CD8-positive, alpha-beta memory T cell (primary cell): ENCODE results near the gene TMEM116. TPM values are rescaled to one million over a fixed set of nuclear protein-coding genes. Genes with fewer than 3 reads are reported as not detected.
A peak's percentile ranks its signal among the peaks of the same experiment; 100 is the strongest.
"Not testable (repeated sequence)": the region's sequence is repeated elsewhere in the genome, so short reads cannot be mapped to it uniquely, and the experiment has no call there.

ENCODE experiments used
- CTCF ChIA-PET: fragments of 350-600 bp; sonication (Branson Sonifier 250); formaldehyde crosslinking; loops from one replicate; lab custom pipeline; 2021; ENCODE audit warnings: antibody characterized with exemption; lab: Charles Lee
- POLR2A ChIA-PET: fragments of 350-600 bp; sonication (Branson Sonifier 250); formaldehyde crosslinking; loops from one replicate; lab custom pipeline; 2021; ENCODE audit warnings: antibody characterized with exemption; lab: Charles Lee
- DNase-seq, 5 donors: peaks; one replicate each; pipeline versions ENCODE4 v3.0.0 to v3.0.0-alpha.2; 2020 to 2022; ENCODE audit warnings: mixed read lengths in 1 of 5
- H3K27ac ChIP-seq: one replicate; pipeline ENCODE4 v1.7.0; 2013; ENCODE audit warnings: low read depth, mild to moderate bottlenecking, low read length, moderate library complexity
- H3K27me3 ChIP-seq: 2 replicates; pipeline ENCODE4 v1.7.0; 2013; ENCODE audit warnings: low read length, mild to moderate bottlenecking; ENCODE audit not compliant: insufficient read depth, poor library complexity, severe bottlenecking
- H3K36me3 ChIP-seq: 2 replicates; pipeline ENCODE4 v1.7.0; 2013; ENCODE audit warnings: mild to moderate bottlenecking, low read length, moderate library complexity; ENCODE audit not compliant: insufficient read depth
- H3K4me1 ChIP-seq: 2 replicates; pipeline ENCODE4 v1.7.0; 2013; ENCODE audit warnings: mild to moderate bottlenecking, low read length, moderate library complexity; ENCODE audit not compliant: insufficient read depth
- H3K4me3 ChIP-seq: 2 replicates; pipeline ENCODE4 v1.7.0; 2013; ENCODE audit warnings: mild to moderate bottlenecking, low read length
- H3K9me3 ChIP-seq: 2 replicates; pipeline ENCODE4 v1.7.0; 2013; ENCODE audit warnings: mild to moderate bottlenecking, low read length
- H3K27ac Mint-ChIP-seq, 8 donors: one replicate each; pipeline ENCODE4 v1.8.0; 2020 to 2021; ENCODE audit warnings: mixed read lengths in 8 of 8, mild to moderate bottlenecking in 6 of 8, inconsistent platforms in 3 of 8, moderate library complexity in 3 of 8
- H3K27me3 Mint-ChIP-seq, 2 donors: one replicate each; pipeline ENCODE4 v1.8.0; 2020 to 2021; ENCODE audit warnings: mixed read lengths in 2 of 2, mild to moderate bottlenecking in 1 of 2, moderate library complexity in 1 of 2
- H3K36me3 Mint-ChIP-seq, 3 donors: one replicate each; pipeline ENCODE4 v1.8.0; 2020 to 2021; ENCODE audit warnings: mixed read lengths in 3 of 3, inconsistent platforms in 1 of 3, mild to moderate bottlenecking in 1 of 3
- H3K4me1 Mint-ChIP-seq, 3 donors: one replicate each; pipeline ENCODE4 v1.8.0; 2020 to 2021; ENCODE audit warnings: mixed read lengths in 3 of 3, inconsistent platforms in 1 of 3, mild to moderate bottlenecking in 1 of 3
- H3K4me3 Mint-ChIP-seq, 7 donors: one replicate each; pipeline ENCODE4 v1.8.0; 2020 to 2021; ENCODE audit warnings: mixed read lengths in 7 of 7, mild to moderate bottlenecking in 6 of 7, moderate library complexity in 4 of 7, inconsistent platforms in 2 of 7
- H3K9me3 Mint-ChIP-seq, 5 donors: one replicate each; pipeline ENCODE4 v1.8.0; 2020 to 2022; ENCODE audit warnings: mixed read lengths in 5 of 5, mild to moderate bottlenecking in 3 of 5, moderate library complexity in 2 of 5, inconsistent platforms in 1 of 5
- polyA plus RNA-seq: library from polyadenylated mRNA; unstranded; fragments of 300-500 nt; fragmentation: Illumina TruSeq; gene quantifications from one replicate; pipeline ENCODE4 v1.2.3, GENCODE V29; 2021
- total RNA-seq, 2 experiments: library from RNA; stranded (reverse); gene quantifications; one replicate each; pipeline ENCODE4 v1.2.3, GENCODE V29; 2021

Gene TMEM116
- total and polyA plus RNA-seq, 3 experiments from 2014 or later: 13.1 to 28.4 (median 13.7) TPM

DNA sequence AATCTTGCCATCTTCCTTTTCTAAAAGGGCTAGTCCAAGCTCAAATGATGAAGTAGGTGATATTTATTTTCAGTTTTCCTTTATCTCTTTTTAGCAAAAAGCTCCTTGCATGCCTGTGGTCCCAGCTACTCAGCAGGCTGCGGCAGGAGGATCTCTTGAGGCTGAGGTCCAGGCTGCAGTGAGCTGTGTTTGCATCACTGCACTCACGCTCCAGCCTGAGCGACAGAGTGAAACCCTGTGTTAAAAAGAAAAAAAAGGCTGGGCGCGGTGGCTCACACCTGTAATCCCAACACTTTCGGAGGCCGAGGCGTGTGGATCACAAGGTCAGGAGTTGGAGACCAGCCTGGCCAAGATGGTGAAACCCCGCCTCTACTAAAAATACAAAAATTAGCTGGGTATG, 5.0 kb downstream of the TMEM116 start:
- no peaks in the 10 kb centered on the region for H3K36me3 ChIP-seq
- no peaks in the 10 kb centered on the region for H3K9me3 ChIP-seq
- CTCF ChIA-PET: interaction anchor here (1.5 to 1.9 kb wide), 2 partner anchors 10 to 63 kb away, joined by 3 to 8 read pairs; no protein-coding TSS in a partner anchor
- H3K27ac Mint-ChIP-seq: peak overlapping the region in 5 of 8 donors; percentile 36 to 75 (median 40)
- peak overlapping the region in 1 of 7 donors; percentile 51 for H3K4me3 Mint-ChIP-seq
- H3K27ac ChIP-seq: no peak overlapping the region
- H3K4me3 ChIP-seq: no peak overlapping the region
- peaks cover 46 to 75% (median 61%) of the 10 kb centered on the region in 3 donors for H3K4me1 Mint-ChIP-seq
- peaks cover 34% of the 10 kb centered on the region for H3K4me1 ChIP-seq
- H3K27me3 Mint-ChIP-seq: no peaks in the 10 kb centered on the region
- no peaks in the 10 kb centered on the region for H3K9me3 Mint-ChIP-seq
- POLR2A ChIA-PET: no interaction called here
- no peaks in the 10 kb centered on the region for H3K27me3 ChIP-seq
- DNase-seq: no peak
- peaks cover 0 to 12% (median 6%) of the 10 kb centered on the region in 3 donors for H3K36me3 Mint-ChIP-seq

DNA sequence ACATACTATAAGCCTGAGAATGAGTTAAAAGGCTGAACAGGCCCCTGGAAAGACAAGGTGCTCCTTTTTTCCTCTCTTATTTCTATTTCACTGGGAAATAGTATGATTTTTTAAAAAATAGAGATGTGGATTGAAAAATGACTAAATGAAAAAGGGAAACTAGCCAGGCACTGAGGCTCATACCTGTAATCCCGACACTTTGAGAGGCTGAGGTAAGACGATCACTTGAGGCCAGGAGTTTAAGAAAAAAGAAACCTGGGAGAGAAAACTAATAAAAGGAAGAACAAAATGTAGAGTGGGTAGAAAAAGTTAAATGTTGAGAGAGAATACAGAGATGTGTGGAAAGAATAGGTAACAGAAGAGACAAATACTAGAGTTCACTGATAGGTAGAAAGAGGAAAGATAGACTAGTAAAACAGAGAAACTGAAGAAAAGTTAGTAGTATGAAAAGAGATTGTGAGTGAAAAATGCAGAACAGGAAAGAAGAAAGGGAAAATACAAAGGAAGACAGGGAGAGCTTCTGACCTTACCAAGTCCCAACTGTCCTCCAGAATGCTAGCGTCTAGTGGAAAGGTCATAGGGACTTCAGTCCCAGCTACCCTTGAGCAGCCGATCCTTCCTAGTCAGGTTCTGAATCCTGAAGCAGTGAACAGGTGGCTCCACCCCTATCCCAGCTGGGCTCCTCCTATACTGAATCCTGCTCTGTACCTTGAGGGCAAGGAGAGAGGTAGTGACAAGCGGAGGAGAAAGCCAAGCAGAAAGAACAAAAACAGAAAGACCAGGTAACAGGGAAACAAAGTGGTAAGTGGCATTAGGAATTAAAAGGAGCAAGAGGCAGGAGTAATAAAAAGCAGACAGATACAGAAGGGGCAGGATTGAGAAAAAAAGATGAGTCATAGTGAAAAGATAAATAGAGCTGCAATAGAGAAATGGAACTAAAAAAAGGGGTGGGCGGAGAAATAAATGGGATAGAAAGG, 7.3 kb downstream of the TMEM116 start:
- Mint-ChIP-seq H3K9me3 (no peaks in the 10 kb centered on the region), H3K36me3 (peaks cover 0 to 6% (median 3%) of the 10 kb centered on the region in 3 donors), H3K27me3 (no peaks in the 10 kb centered on the region), H3K4me1 (peaks cover 41 to 73% (median 59%) of the 10 kb centered on the region in 3 donors), H3K4me3 (peak overlapping the region in 2 of 7 donors; percentile 1), H3K27ac (peak overlapping the region; percentile 29 to 81 (median 61))
- ChIA-PET CTCF (interaction anchor here (1.9 to 14.4 kb wide), 2 partner anchors 8 to 61 kb away, joined by 8 to 129 read pairs; partner anchors contain the start of genes ERP29 and TMEM116), POLR2A (interaction anchor here (0.6 kb wide), 1 partner anchor 10 kb away, joined by 9 read pairs; no protein-coding TSS in a partner anchor)
- no peak overlapping the region for H3K4me3 ChIP-seq
- H3K4me1 ChIP-seq: peaks cover 37% of the 10 kb centered on the region
- peak overlapping the region; percentile 50 for H3K27ac ChIP-seq
- H3K9me3 ChIP-seq: no peaks in the 10 kb centered on the region
- no peak for DNase-seq
- H3K36me3 ChIP-seq: no peaks in the 10 kb centered on the region
- no peaks in the 10 kb centered on the region for H3K27me3 ChIP-seq

DNA sequence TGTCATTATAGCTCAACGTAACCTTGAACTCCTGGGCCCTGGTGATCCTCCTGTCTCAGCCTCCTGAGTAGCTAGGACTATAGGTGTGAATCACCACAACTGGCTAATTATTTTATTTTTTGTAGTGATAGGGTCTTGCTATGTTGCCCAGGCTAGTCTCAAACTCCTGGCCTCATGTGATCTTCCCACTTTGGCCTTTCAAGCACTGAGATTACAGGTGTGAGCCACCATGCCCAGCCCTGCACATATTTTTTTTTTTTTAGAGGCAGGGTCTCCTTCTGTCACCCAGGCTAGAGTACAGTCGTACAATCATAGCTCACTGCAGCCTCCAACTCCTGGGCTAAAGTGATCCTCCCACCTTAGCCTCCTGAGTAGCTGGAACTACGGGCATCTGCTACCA, 8.9 kb downstream of the TMEM116 start:
- Histone ChIP-seq H3K4me1 (peaks cover 48% of the 10 kb centered on the region), H3K27ac (no peak overlapping the region), H3K4me3 (no peak overlapping the region), H3K36me3 (no peaks in the 10 kb centered on the region), H3K9me3 (no peaks in the 10 kb centered on the region), H3K27me3 (no peaks in the 10 kb centered on the region)
- POLR2A ChIA-PET: interaction anchor here (0.7 to 7.9 kb wide), 3 partner anchors 9 to 16 kb away, joined by 4 to 68 read pairs (median 6); partner anchors contain the start of genes ERP29 and TMEM116
- CTCF ChIA-PET: interaction anchor here (1.6 to 14.4 kb wide), 2 partner anchors 9 to 10 kb away, joined by 7 to 129 read pairs; partner anchors contain the start of genes ERP29 and TMEM116
- peaks cover 48 to 72% (median 64%) of the 10 kb centered on the region in 3 donors for H3K4me1 Mint-ChIP-seq
- H3K9me3 Mint-ChIP-seq: no peaks in the 10 kb centered on the region
- peaks cover 0 to 6% (median 2%) of the 10 kb centered on the region in 3 donors for H3K36me3 Mint-ChIP-seq
- H3K27ac Mint-ChIP-seq: peak overlapping the region in 3 of 8 donors; percentile 54 to 81 (median 58)
- no peak overlapping the region for H3K4me3 Mint-ChIP-seq
- no peak for DNase-seq
- no peaks in the 10 kb centered on the region for H3K27me3 Mint-ChIP-seq

DNA sequence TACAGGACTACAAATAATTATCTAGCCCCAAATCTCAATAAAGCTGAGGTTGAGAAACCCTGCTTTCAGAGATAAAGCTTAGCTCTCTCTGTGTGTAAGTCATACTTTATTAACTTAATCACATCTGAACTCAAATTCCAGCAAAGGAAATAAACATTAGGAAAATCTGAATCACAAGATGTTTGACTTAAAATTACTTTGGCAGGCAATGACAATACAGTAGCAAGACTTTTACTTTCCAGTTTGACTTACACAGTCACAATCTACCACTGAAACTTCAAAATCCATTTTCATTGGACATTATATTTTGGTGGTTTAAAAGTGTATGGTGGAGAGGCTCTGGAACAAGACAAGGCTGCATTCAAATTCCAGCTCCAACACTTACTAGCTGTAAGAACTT, 11.4 kb downstream of the TMEM116 start:
- no peaks in the 10 kb centered on the region for H3K27me3 ChIP-seq
- CTCF ChIA-PET: interaction anchor here (0.8 to 14.4 kb wide), 3 partner anchors 10 to 33 kb away, joined by 3 to 129 read pairs (median 4); partner anchors contain the start of genes ERP29 and TMEM116
- POLR2A ChIA-PET: interaction anchor here (0.7 to 7.9 kb wide), 3 partner anchors 8 to 16 kb away, joined by 4 to 68 read pairs (median 8); partner anchors contain the start of genes ERP29 and TMEM116
- Mint-ChIP-seq H3K27me3 (no peaks in the 10 kb centered on the region), H3K4me3 (peak overlapping the region; percentile 86 to 95 (median 91)), H3K36me3 (peaks cover 0 to 6% (median 2%) of the 10 kb centered on the region in 3 donors), H3K9me3 (no peaks in the 10 kb centered on the region), H3K27ac (peak overlapping the region; percentile 85 to 97 (median 94)), H3K4me1 (peaks cover 66 to 84% (median 83%) of the 10 kb centered on the region in 3 donors)
- H3K36me3 ChIP-seq: no peaks in the 10 kb centered on the region
- H3K4me3 ChIP-seq: peak overlapping the region; percentile 57
- H3K27ac ChIP-seq: peak overlapping the region; percentile 36
- no peak for DNase-seq
- H3K9me3 ChIP-seq: no peaks in the 10 kb centered on the region
- peaks cover 71% of the 10 kb centered on the region for H3K4me1 ChIP-seq

DNA sequence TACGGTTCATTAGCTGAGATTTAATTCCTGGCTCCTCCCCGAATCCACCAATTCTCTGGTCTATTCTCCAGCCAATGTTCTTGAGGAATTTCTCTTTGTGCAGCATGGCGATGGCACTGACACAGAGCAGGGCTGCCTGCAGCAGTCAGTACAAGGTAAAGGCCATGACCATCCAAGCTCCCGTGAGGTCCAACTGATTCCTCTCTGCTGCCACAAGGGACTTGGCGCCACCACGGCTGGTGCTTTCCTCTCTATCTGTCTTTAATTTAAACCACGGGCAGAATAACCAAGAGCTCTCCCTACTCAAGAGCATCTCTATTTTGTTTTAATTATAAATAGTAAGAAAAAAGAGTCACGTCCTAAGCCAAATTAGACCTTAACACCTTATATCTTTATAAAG, 12.1 kb downstream of the TMEM116 start:
- no peaks in the 10 kb centered on the region for H3K36me3 ChIP-seq
- no peak for DNase-seq
- H3K4me1 Mint-ChIP-seq: peaks cover 66 to 84% (median 83%) of the 10 kb centered on the region in 3 donors
- no peaks in the 10 kb centered on the region for H3K27me3 ChIP-seq
- H3K9me3 Mint-ChIP-seq: no peaks in the 10 kb centered on the region
- ChIA-PET POLR2A (interaction anchor here (0.6 to 7.9 kb wide), 2 partner anchors 12 to 20 kb away, joined by 3 to 68 read pairs; partner anchors contain the start of genes ERP29 and TMEM116), CTCF (interaction anchor here (0.8 to 14.4 kb wide), 2 partner anchors 13 to 32 kb away, joined by 3 to 129 read pairs; partner anchors contain the start of genes ERP29 and TMEM116)
- H3K4me3 ChIP-seq: peak overlapping the region; percentile 57
- H3K27ac Mint-ChIP-seq: peak overlapping the region; percentile 81 to 97 (median 94)
- no peak overlapping the region for H3K27ac ChIP-seq
- no peaks in the 10 kb centered on the region for H3K9me3 ChIP-seq
- peaks cover 0 to 6% (median 3%) of the 10 kb centered on the region in 3 donors for H3K36me3 Mint-ChIP-seq
- H3K4me1 ChIP-seq: peaks cover 77% of the 10 kb centered on the region
- H3K4me3 Mint-ChIP-seq: peak overlapping the region; percentile 86 to 95 (median 91)
- H3K27me3 Mint-ChIP-seq: no peaks in the 10 kb centered on the region

DNA sequence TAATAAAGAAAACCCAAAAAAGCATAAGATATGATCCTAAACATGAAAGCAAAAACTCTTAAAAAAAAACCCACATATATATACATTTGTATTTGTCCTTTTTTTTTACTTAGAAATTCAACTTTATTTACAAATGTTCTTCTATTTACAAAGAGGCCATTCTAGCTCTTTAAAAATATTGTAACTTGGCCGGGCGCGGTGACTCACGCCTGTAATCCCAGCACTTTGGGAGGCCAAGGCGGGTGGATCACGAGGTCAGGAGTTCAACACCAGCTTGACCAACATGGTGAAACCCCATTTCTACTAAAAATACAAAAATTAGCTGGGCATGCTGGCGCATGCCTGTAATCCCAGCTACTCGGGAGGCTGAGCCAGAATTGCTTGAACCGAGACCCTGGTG, 13.8 kb downstream of the TMEM116 start:
- not testable (repeated sequence) for H3K36me3 Mint-ChIP-seq, H3K9me3 ChIP-seq, DNase-seq, H3K4me3 ChIP-seq, H3K27me3 ChIP-seq, H3K27ac ChIP-seq, H3K27me3 Mint-ChIP-seq, H3K36me3 ChIP-seq, H3K9me3 Mint-ChIP-seq
- ChIA-PET POLR2A (interaction anchor here (7.9 kb wide), 1 partner anchor 14 kb away, joined by 68 read pairs; the partner anchor contains the start of genes ERP29 and TMEM116), CTCF (interaction anchor here (0.7 to 14.4 kb wide), 4 partner anchors 15 to 54 kb away, joined by 3 to 129 read pairs (median 4); partner anchors contain the start of genes ERP29 and TMEM116)
- Mint-ChIP-seq H3K27ac (peak overlapping the region in 7 of 8 donors; percentile 75 to 94 (median 88)), H3K4me3 (peak overlapping the region; percentile 5 to 95 (median 74)), H3K4me1 (peaks cover 72 to 85% (median 84%) of the 10 kb centered on the region in 3 donors)
- H3K4me1 ChIP-seq: peaks cover 79% of the 10 kb centered on the region

DNA sequence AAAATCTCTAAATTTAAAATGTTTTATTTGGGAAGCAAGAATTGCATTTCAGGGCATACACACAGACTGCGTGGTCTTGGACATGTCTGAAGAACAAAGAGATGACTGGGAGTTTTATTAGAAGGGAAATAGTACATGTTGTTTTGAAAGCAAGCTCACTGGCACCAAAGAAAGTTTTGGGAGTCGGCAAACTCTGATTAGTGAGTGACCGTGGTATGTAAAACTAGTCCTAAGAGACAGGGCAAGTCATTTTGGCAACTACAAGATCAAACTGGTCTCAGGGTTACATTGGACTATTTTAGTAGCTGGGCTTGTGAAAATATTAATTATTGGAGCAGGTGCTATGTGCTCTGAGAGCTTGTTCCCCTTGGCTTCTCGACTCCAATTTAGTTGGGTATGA, 14.9 kb downstream of the TMEM116 start:
- H3K4me3 ChIP-seq: no peak overlapping the region
- H3K9me3 ChIP-seq: no peaks in the 10 kb centered on the region
- peaks cover 0 to 8% (median 6%) of the 10 kb centered on the region in 3 donors for H3K36me3 Mint-ChIP-seq
- no peak overlapping the region for H3K27ac ChIP-seq
- H3K9me3 Mint-ChIP-seq: no peaks in the 10 kb centered on the region
- H3K4me3 Mint-ChIP-seq: peak overlapping the region; percentile 48 to 78 (median 74)
- no peak for DNase-seq
- ChIA-PET CTCF (interaction anchor here (1.0 to 14.4 kb wide), 3 partner anchors 9 to 42 kb away, joined by 3 to 129 read pairs (median 3); partner anchors contain the start of genes ERP29 and TMEM116), POLR2A (interaction anchor here (0.6 to 7.9 kb wide), 2 partner anchors 15 to 19 kb away, joined by 3 to 68 read pairs; partner anchors contain the start of genes ERP29 and TMEM116)
- H3K36me3 ChIP-seq: no peaks in the 10 kb centered on the region
- H3K27ac Mint-ChIP-seq: peak overlapping the region; percentile 50 to 94 (median 86)
- H3K27me3 ChIP-seq: no peaks in the 10 kb centered on the region
- peaks cover 80 to 88% (median 85%) of the 10 kb centered on the region in 3 donors for H3K4me1 Mint-ChIP-seq
- H3K4me1 ChIP-seq: peaks cover 87% of the 10 kb centered on the region
- peaks cover 0 to 1% of the 10 kb centered on the region in 2 donors for H3K27me3 Mint-ChIP-seq
